Measurements from ENCODE around the gene R3HCC1L. TPM values are rescaled to one million over a fixed set of nuclear protein-coding genes. Genes with fewer than 3 reads are reported as not detected.

The R3HCC1L gene
- total RNA-seq, 1 experiment from 2014 or later = 11.8 TPM

DNA sequence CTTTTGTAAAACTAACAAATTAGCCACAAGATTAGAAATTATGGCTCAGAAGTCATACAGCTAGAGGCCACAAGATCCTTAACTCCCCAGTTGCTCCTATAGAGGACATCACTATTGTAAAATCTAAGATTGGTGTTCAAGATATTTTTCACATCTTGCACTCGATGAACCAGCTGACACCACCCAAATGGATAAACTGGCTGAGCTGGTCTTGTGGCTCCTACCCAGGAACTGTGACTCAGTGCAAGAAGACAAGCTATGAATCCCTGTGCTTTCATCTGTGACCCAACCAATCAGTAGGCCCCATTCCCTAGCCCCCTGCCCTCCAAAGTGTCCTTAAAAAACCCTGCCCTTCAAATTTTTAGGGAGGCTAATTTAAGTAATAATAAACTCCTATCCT is 27.9 kb upstream of the R3HCC1L start:
- intact Hi-C loops (cut with micrococcal nuclease; ENCODE audit: unreplicated experiment) = no loop called here
- Mint-ChIP-seq H3K9me3 (ENCODE audit: low read depth, unreplicated experiment) (no peaks in the 10 kb centered on the region), H3K36me3 (ENCODE audit: insufficient read depth, unreplicated experiment) (no peaks in the 10 kb centered on the region), H3K27ac (ENCODE audit: unreplicated experiment) (no peak overlapping the region), H3K4me3 (ENCODE audit: low read depth, unreplicated experiment) (no peak overlapping the region), H3K27me3 (ENCODE audit: unreplicated experiment) (peaks cover 68% of the 10 kb centered on the region), H3K4me1 (ENCODE audit: low read depth, unreplicated experiment) (no peaks in the 10 kb centered on the region)
- BruUV-seq (replicated peaks) = no TSS peak
- DNase-seq = peak; percentile 6
- CTCF ChIA-PET = no interaction called here
- TF ChIP-seq, protein P1, sequence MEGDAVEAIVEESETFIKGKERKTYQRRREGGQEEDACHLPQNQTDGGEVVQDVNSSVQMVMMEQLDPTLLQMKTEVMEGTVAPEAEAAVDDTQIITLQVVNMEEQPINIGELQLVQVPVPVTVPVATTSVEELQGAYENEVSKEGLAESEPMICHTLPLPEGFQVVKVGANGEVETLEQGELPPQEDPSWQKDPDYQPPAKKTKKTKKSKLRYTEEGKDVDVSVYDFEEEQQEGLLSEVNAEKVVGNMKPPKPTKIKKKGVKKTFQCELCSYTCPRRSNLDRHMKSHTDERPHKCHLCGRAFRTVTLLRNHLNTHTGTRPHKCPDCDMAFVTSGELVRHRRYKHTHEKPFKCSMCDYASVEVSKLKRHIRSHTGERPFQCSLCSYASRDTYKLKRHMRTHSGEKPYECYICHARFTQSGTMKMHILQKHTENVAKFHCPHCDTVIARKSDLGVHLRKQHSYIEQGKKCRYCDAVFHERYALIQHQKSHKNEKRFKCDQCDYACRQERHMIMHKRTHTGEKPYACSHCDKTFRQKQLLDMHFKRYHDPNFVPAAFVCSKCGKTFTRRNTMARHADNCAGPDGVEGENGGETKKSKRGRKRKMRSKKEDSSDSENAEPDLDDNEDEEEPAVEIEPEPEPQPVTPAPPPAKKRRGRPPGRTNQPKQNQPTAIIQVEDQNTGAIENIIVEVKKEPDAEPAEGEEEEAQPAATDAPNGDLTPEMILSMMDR (IDR thresholded peaks at IDR 0.05; ENCODE audit: unreplicated experiment) = no peak

GRCh38 chr10:98107644-98108430 is 26.6 kb upstream of the R3HCC1L start:
- no TSS peak for BruUV-seq (replicated peaks)
- no peak overlapping the region for H3K27ac Mint-ChIP-seq (ENCODE audit: unreplicated experiment)
- DNase-seq = no peak
- H3K9me3 Mint-ChIP-seq (ENCODE audit: low read depth, unreplicated experiment) = no peaks in the 10 kb centered on the region
- no peak overlapping the region for H3K4me3 Mint-ChIP-seq (ENCODE audit: low read depth, unreplicated experiment)
- no peaks in the 10 kb centered on the region for H3K4me1 Mint-ChIP-seq (ENCODE audit: low read depth, unreplicated experiment)
- peaks cover 81% of the 10 kb centered on the region for H3K27me3 Mint-ChIP-seq (ENCODE audit: unreplicated experiment)
- intact Hi-C loops (cut with micrococcal nuclease; ENCODE audit: unreplicated experiment) = no loop called here
- no peaks in the 10 kb centered on the region for H3K36me3 Mint-ChIP-seq (ENCODE audit: insufficient read depth, unreplicated experiment)
- TF ChIP-seq, protein P1 (IDR thresholded peaks at IDR 0.05; ENCODE audit: unreplicated experiment) = no peak
- CTCF ChIA-PET = no interaction called here

DNA sequence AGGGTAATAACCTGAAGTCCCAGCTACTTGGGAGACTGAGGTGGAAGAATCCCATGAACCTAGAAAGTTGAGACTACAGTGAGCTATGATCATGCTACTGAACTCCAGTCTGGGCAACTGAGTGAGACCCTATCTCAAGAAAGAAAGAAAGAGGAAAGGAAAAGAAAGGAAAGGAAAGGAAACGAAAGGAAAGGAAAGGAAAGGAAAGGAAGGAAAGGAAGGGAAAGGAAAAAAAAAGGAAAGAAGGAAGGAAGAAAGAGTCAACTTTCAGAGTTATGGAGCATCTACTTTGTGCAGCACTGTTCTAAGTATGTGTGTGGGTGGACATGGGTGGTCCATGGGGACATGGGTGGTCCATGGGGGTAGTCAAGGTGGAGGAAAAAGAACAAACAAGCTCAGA is 24.1 kb upstream of the R3HCC1L start:
- no peaks in the 10 kb centered on the region for H3K4me1 Mint-ChIP-seq (ENCODE audit: low read depth, unreplicated experiment)
- H3K27me3 Mint-ChIP-seq (ENCODE audit: unreplicated experiment) = peaks cover 91% of the 10 kb centered on the region
- BruUV-seq (replicated peaks) = no TSS peak
- CTCF ChIA-PET = interaction anchor here (0.7 kb wide), 1 partner anchor 1041 kb away, joined by 3 read pairs; no protein-coding TSS in a partner anchor
- TF ChIP-seq, protein P1 (IDR thresholded peaks at IDR 0.05; ENCODE audit: unreplicated experiment) = no peak
- H3K36me3 Mint-ChIP-seq (ENCODE audit: insufficient read depth, unreplicated experiment) = no peaks in the 10 kb centered on the region
- H3K4me3 Mint-ChIP-seq (ENCODE audit: low read depth, unreplicated experiment) = no peak overlapping the region
- no peaks in the 10 kb centered on the region for H3K9me3 Mint-ChIP-seq (ENCODE audit: low read depth, unreplicated experiment)
- DNase-seq = no peak
- intact Hi-C loops (cut with micrococcal nuclease; ENCODE audit: unreplicated experiment) = no loop called here
- H3K27ac Mint-ChIP-seq (ENCODE audit: unreplicated experiment) = no peak overlapping the region

GRCh38 chr10:98115031-98115787 is 19.2 kb upstream of the R3HCC1L start:
- Mint-ChIP-seq H3K36me3 (ENCODE audit: insufficient read depth, unreplicated experiment) (no peaks in the 10 kb centered on the region), H3K4me1 (ENCODE audit: low read depth, unreplicated experiment) (no peaks in the 10 kb centered on the region), H3K4me3 (ENCODE audit: low read depth, unreplicated experiment) (no peak overlapping the region), H3K27me3 (ENCODE audit: unreplicated experiment) (peaks cover 93% of the 10 kb centered on the region), H3K9me3 (ENCODE audit: low read depth, unreplicated experiment) (peaks cover 2% of the 10 kb centered on the region), H3K27ac (ENCODE audit: unreplicated experiment) (no peak overlapping the region)
- no TSS peak for BruUV-seq (replicated peaks)
- intact Hi-C loops (cut with micrococcal nuclease; ENCODE audit: unreplicated experiment) = no loop called here
- CTCF ChIA-PET = no interaction called here
- TF ChIP-seq, protein P1 (IDR thresholded peaks at IDR 0.05; ENCODE audit: unreplicated experiment) = no peak
- no peak for DNase-seq

All from Calu3 (cell line).